MM.1S (cell line): Measurements from ENCODE around the gene CNTNAP2.

ENCODE experiments used
- DNase-seq: peaks from one replicate; pipeline ENCODE4 v3.0.0-alpha.2; 2015
- H2AFZ ChIP-seq: fragments of 300-600 bp; sonication (generic); 2 replicates; pipeline ENCODE4 v1.6.0; 2016; ENCODE audit warnings: antibody characterized with exemption, low read length
- H3F3A ChIP-seq: fragments of 300-600 bp; sonication (generic); 2 replicates; pipeline ENCODE4 v1.6.1; 2016; ENCODE audit warnings: mild to moderate bottlenecking, antibody characterized with exemption, low read length, moderate library complexity, mixed read lengths; ENCODE audit not compliant: insufficient read depth
- H3K27ac ChIP-seq: fragments of 300-600 bp; sonication (generic); 2 replicates; pipeline ENCODE4 v1.5.1; 2016; ENCODE audit warnings: mild to moderate bottlenecking, low read length
- H3K27me3 ChIP-seq: fragments of 300-600 bp; sonication (generic); replicated peaks from 2 replicates; pipeline ENCODE4 v1.6.0; 2016; ENCODE audit warnings: low read length; ENCODE audit not compliant: insufficient read depth
- H3K36me3 ChIP-seq: fragments of 300-600 bp; sonication (generic); replicated peaks from 2 replicates; pipeline ENCODE4 v1.6.1; 2016; ENCODE audit warnings: mild to moderate bottlenecking, low read length, mixed read lengths; ENCODE audit not compliant: insufficient read depth
- H3K4me1 ChIP-seq: fragments of 300-600 bp; sonication (generic); 2 replicates; pipeline ENCODE4 v1.6.1; 2016; ENCODE audit warnings: low read length, mixed read lengths
- H3K4me2 ChIP-seq: fragments of 300-600 bp; sonication (generic); 2 replicates; pipeline ENCODE4 v1.6.0; 2016; ENCODE audit warnings: low read depth, low read length
- H3K4me3 ChIP-seq: fragments of 300-600 bp; sonication (generic); 2 replicates; pipeline ENCODE4 v1.5.1; 2016; ENCODE audit warnings: low read length, mixed read lengths
- H3K79me2 ChIP-seq: fragments of 300-600 bp; sonication (generic); 2 replicates; pipeline ENCODE4 v1.6.1; 2016; ENCODE audit warnings: mixed run types, low read length, mixed read lengths
- H3K9ac ChIP-seq: fragments of 300-600 bp; sonication (generic); 2 replicates; pipeline ENCODE4 v1.6.1; 2016; ENCODE audit warnings: low read length, mixed read lengths
- H3K9me2 ChIP-seq: fragments of 300-600 bp; sonication (generic); replicated peaks from 2 replicates; pipeline ENCODE4 v1.6.1; 2016; ENCODE audit warnings: mild to moderate bottlenecking, low read length, mixed read lengths; ENCODE audit not compliant: insufficient read depth
- H3K9me3 ChIP-seq: fragments of 300-600 bp; sonication (generic); replicated peaks from 2 replicates; pipeline ENCODE4 v1.6.1; 2016; ENCODE audit warnings: mild to moderate bottlenecking, low read length, mixed read lengths; ENCODE audit not compliant: insufficient read depth
- H4K20me1 ChIP-seq: fragments of 300-600 bp; sonication (generic); 2 replicates; pipeline ENCODE4 v1.6.1; 2016; ENCODE audit warnings: mild to moderate bottlenecking, low read length, moderate library complexity, mixed read lengths; ENCODE audit not compliant: insufficient read depth
- EZH2 ChIP-seq: fragments of 300-600 bp; sonication (generic); optimal IDR thresholded peaks from 2 replicates; pipeline ENCODE3; 2017; ENCODE audit warnings: low read depth, mild to moderate bottlenecking, antibody characterized with exemption, low read length, mixed read lengths
- EZH2phosphoT487 ChIP-seq: fragments of 300-600 bp; sonication (generic); IDR thresholded peaks from 2 replicates; pipeline ENCODE4 v1.6.1; 2018; ENCODE audit warnings: antibody characterized with exemption, low read length
- TF ChIP-seq, protein P1 (sequence below): fragments of 300-600 bp; sonication (generic); IDR thresholded peaks from 2 replicates; pipeline ENCODE4 v1.5.1; 2016; ENCODE audit warnings: antibody characterized with exemption, low read length, mixed read lengths

Gene CNTNAP2

DNA sequence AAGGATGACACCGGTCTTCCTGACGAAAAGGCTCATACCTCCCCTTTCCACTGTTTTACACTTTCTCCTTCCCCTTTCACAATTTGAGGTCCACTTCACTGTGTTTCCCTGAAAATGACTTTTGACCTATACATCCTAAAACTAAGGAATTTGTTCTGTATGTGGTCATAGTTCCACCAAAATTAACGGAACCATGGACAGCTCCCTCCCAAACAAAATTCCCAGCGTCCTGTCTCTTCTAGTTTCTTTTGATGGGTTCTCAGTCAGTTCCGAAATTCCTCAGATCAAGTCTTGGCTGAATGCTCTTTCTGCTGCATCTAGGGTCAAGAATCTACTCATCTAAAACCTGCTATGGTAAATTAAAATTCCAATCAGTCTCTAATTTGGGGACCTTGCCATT lies 1191.9 kb downstream of the CNTNAP2 start:
- Histone ChIP-seq H4K20me1 (no peaks in the 10 kb centered on the region), H3K4me2 (no peak overlapping the region), H3K4me1 (no peaks in the 10 kb centered on the region), H3K9me3 (no peaks in the 10 kb centered on the region), H3K4me3 (no peak overlapping the region), H3K36me3 (no peaks in the 10 kb centered on the region), H2AFZ (no peak overlapping the region), H3K9me2 (no peaks in the 10 kb centered on the region), H3K79me2 (no peaks in the 10 kb centered on the region), H3F3A (no peaks in the 10 kb centered on the region), H3K9ac (no peak overlapping the region), H3K27me3 (no peaks in the 10 kb centered on the region), H3K27ac (no peak overlapping the region)
- TF ChIP-seq, protein P1, sequence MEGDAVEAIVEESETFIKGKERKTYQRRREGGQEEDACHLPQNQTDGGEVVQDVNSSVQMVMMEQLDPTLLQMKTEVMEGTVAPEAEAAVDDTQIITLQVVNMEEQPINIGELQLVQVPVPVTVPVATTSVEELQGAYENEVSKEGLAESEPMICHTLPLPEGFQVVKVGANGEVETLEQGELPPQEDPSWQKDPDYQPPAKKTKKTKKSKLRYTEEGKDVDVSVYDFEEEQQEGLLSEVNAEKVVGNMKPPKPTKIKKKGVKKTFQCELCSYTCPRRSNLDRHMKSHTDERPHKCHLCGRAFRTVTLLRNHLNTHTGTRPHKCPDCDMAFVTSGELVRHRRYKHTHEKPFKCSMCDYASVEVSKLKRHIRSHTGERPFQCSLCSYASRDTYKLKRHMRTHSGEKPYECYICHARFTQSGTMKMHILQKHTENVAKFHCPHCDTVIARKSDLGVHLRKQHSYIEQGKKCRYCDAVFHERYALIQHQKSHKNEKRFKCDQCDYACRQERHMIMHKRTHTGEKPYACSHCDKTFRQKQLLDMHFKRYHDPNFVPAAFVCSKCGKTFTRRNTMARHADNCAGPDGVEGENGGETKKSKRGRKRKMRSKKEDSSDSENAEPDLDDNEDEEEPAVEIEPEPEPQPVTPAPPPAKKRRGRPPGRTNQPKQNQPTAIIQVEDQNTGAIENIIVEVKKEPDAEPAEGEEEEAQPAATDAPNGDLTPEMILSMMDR = no peak
- no peak for TF ChIP-seq EZH2
- no peak for TF ChIP-seq EZH2phosphoT487
- no peak for DNase-seq

DNA sequence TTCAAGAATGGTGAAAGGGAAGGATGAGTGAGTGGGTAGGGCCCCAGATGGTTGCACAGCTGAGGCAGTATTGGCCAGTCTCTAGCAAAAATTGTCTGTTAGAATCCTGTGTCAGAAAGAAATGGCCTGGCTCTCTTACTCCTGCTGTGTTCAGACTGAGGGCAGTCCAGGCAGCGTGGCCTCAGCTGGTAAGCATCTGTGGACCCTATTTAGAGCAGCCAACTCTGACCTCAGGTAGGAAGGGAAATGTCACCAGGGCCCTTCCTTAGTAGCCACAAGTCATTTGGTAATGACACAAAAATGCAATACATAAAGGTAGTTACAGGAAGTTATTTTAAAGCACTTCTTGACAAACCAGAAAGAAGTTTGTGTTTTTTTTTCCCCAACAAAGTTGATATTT lies 1194.7 kb downstream of the CNTNAP2 start:
- no peak for DNase-seq
- Histone ChIP-seq H3F3A (no peaks in the 10 kb centered on the region), H3K9me2 (no peaks in the 10 kb centered on the region), H4K20me1 (no peaks in the 10 kb centered on the region), H3K9ac (no peak overlapping the region), H3K27me3 (no peaks in the 10 kb centered on the region), H3K4me3 (no peak overlapping the region), H3K79me2 (no peaks in the 10 kb centered on the region), H3K27ac (no peak overlapping the region), H3K9me3 (no peaks in the 10 kb centered on the region), H3K36me3 (no peaks in the 10 kb centered on the region), H3K4me2 (no peak overlapping the region), H2AFZ (no peak overlapping the region), H3K4me1 (no peaks in the 10 kb centered on the region)
- TF ChIP-seq, protein P1 = no peak
- TF ChIP-seq EZH2phosphoT487 (no peak), EZH2 (no peak)

DNA sequence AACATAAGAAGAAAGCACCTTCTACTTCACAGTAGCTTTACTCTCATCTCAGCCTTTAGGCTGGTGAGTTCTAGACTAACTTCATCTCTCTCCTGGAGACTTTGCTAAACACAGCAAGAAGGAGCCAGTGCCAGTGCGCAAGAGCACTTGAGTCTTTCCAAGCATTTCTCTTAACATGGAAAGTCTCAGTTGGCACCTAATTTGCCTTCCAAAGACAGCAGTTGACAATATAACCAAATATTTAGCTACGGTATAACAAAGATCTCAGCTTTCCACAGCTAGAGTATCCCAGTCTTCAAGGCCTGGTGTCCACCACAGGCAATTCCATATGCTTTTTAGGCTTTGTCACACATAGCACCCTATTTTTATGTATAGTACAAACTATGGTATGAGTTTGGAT lies 1204.9 kb downstream of the CNTNAP2 start:
- Histone ChIP-seq H4K20me1 (no peaks in the 10 kb centered on the region), H3K9me3 (no peaks in the 10 kb centered on the region), H3K4me2 (no peak overlapping the region), H3K9me2 (no peaks in the 10 kb centered on the region), H3K4me1 (no peaks in the 10 kb centered on the region), H3K9ac (no peak overlapping the region), H3K4me3 (no peak overlapping the region), H3K27ac (no peak overlapping the region), H3K36me3 (no peaks in the 10 kb centered on the region), H3K79me2 (no peaks in the 10 kb centered on the region), H3F3A (no peaks in the 10 kb centered on the region), H3K27me3 (no peaks in the 10 kb centered on the region), H2AFZ (no peak overlapping the region)
- no peak for DNase-seq
- no peak for TF ChIP-seq EZH2phosphoT487
- TF ChIP-seq EZH2 = no peak
- TF ChIP-seq, protein P1 = no peak
